Globus pallidus (tissue), 1 donor: ENCODE measurements around the gene GAS6.
"Not testable (repeated sequence)": the region's sequence is repeated elsewhere in the genome, so short reads cannot be mapped to it uniquely, and the experiment has no call there.

Experiments
- DNase-seq: peaks from one replicate; pipeline ENCODE4 v3.0.0-alpha.2; 2015; ENCODE audit warnings: low spot score

Gene GAS6

DNA sequence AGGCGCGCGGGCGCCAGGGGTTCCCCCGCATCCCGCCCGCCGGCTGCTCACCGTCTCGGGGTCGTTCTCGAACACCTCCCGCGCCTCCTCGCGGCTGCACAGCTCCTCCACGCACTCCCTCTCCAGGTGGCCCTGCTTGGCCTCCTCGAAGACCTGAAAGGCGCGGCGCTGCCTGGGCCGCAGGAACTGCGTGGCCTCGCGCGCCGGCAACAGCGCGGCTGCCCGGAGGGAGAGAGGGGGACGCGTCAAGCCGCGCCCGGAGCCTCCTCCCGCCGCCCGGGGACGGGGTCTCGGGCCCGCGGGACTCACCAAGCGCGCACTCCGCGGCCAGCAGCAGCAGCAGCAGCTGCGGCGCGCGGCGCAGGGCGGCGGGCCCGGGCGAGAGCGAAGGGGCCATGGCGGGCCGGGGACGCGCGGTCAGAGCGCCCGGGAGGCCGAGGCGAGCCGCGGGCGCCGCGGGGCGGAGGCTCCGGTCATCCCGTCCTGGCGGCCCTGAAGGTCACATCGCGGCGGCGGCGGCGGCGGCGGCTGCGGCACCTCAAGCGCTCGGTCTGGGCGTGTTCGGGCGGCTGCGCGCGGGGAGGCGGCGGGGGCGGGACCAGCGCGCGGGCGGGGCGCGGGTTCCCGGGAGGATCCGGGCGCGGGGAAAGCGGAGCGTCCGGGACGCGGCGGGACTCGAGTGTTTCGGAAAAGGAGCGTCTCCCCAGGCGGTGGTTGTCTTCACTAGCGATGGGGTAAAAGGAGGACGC lies at the start of gene GAS6:
TSS of gene GAS6 (minus strand) at position 553 of the 749 bp plus-strand sequence. CDS start at position 397, 156 bp downstream.
- no peak for DNase-seq

DNA sequence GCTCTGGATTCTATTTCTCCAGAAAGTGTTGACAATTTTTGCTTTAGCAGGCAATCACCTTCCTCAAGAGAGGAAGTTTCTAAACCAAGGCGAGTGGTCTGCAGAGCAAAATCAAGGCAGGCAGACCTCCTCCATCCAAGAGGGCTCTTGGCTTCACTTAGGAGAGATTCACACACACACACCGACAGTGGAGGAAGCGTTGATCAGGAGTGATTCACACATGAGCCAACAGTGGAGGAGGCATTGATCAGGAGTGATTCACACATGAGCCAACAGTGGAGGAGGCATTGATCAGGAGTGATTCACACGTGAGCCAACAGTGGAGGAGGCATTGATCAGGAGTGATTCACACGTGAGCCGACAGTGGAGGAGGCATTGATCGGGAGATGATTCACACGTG lies 49.5 kb upstream of the GAS6 start:
- DNase-seq: not testable (repeated sequence)

DNA sequence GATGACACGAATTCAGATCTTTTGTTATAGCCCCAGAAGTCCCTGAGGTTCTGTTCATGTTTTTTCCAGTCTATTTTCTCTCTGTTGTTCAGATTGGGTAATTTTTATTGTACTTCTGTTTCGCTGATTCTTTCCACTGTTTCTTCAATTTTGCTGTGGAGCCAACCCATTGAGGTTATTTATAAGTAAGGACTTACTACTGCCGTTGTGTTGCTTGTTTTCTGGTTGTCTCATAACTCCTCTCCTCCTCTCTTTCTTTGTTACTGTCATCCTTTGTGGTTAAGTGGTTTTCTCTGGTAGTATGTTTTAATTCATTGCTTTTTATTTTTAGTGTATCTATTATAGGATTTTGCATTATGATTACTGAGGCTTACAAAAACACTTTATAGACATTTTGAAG lies 48.7 kb upstream of the GAS6 start:
- DNase-seq: no peak

DNA sequence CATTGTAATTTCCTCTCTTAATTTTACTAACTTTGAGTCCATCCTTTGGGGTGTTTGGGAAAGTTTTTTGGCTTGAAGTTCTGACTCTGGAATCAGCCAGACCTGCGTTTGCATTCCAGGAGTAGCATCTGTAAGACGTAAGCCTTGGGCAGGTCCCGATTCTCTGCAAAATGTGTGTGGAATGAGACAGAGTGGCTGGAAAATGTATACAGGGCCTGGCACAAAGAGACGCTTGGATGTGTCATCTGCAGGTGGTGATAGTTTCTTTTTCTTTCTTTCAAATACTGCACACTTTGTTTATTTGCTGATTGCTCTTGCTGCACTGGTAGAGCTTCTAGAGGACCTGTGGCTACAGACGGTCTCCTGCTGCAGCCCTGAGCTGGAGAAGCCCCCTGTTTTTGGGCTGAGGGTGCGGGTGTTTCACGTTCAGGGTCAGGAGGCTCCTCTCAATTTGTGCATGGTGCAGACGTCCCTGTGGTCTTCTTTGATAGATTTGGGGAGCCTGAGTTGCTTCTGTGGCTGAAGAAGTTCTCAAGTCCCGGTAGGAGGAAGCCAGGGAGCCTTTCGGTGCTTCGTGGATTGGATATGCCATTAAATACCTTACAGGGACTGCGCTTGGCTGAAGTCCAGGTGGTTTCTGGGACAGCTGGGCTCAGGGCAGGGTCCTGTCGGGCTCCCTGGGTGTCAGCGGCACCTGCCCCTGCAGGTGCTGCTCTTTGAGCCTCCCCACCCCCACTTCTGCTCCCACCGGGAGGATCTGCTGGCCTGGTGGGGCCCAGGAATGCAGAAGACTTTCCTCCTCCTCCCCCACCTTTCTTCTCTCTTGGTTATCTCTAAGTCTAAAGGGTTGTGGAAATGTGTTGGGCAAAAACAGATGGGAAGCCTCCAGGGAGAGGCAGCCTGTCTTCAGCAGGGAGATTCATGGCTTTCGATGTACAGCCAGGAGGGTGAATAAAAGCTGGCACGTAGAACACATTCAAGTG lies 44.0 kb upstream of the GAS6 start:
- no peak for DNase-seq

DNA sequence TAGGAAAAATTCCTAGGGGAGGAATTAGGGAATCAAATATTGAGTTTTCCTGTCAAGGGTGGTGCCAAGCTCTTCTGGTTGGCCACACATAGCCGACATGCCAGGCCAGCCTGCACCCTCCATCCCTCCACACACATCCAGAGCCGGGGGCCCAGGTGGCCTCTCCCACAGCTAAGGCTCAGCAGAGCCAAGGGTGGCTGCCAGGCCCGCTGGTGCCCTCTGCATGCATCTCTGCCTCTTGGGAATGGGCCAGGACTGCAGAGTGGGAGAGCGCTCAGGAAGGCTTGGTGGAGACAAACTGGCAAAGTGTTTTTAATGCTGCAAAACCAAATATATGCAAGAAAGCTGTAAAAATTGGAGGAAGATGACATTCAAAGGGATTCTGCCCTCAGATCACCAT lies 42.7 kb upstream of the GAS6 start:
- DNase-seq: no peak

DNA sequence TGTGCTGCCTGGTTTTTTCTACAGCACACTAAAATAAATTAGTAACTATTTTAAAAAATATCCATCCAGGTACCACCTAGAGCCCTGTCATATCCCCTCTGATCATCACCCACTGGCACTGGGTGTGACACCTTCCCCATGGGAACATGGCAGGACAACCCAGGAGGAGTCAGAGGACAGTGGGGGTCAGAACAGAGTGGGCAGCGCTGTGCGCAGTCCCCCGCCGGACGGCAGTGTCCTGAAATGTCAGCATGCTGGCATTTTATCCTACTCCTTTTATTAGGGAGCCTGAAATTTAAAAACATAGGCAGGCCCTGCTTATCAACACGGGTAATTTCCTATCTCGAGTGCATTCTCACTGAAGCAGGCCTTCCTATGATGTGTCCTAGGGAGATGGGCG lies 42.1 kb upstream of the GAS6 start:
- DNase-seq: no peak

DNA sequence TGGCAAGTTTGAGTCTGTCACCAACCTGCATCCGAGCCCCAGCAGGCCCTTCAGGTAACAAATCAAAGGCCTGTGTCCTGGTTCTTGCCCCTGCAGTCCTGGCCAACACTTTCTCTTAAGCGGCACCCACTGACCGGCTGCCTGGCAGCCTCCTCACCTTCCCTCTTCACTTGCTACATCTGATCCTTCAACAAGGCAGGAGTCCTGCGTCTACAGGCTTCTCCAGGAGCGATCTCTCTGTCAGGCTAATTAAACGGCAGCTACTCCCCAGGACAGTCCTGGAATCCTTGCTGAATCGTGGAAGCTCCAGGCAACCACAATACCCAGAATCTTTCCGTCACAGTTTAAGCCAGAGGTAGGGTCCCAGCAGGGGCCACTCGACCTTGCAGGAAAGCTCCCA lies 41.1 kb upstream of the GAS6 start:
- no peak for DNase-seq

DNA sequence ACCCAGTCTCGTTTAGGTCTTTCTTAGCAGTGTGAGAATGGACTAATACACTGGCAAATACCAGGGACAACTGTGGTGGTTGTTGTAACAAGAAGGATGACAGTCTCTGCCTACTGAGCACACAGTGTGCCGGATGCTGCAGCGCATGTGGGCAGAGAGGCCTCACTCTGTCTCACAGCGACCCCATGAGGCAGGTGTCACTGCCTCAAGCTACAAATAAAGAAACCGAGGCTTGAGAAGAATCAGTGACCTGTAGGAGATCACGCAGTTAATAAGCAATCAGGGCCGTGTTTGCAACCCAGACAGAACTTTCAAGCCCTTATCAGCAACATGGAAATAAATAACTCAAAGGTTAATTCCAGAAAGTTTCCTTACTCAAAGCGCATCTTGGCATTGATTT lies 40.5 kb upstream of the GAS6 start:
- peak; percentile 58 for DNase-seq

DNA sequence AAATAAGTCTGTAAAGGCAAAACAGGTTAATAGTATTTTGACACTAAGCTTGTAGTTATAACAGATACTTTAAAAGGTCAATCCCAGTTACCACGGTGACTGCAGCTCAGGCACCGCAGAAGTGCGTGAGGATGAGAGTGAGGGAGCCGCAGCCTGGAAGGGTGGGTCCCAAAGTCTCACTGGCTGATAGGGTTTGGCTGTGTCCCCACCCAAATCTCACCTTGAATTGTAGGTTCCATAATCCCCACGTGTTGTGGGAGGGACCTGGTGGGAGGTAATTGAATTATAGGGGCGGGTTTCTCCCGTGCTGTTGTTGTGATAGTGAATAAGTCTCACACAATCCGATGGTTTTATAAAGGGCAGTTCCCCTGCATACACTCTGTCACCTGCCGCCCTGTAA lies 40.0 kb upstream of the GAS6 start:
- no peak for DNase-seq

DNA sequence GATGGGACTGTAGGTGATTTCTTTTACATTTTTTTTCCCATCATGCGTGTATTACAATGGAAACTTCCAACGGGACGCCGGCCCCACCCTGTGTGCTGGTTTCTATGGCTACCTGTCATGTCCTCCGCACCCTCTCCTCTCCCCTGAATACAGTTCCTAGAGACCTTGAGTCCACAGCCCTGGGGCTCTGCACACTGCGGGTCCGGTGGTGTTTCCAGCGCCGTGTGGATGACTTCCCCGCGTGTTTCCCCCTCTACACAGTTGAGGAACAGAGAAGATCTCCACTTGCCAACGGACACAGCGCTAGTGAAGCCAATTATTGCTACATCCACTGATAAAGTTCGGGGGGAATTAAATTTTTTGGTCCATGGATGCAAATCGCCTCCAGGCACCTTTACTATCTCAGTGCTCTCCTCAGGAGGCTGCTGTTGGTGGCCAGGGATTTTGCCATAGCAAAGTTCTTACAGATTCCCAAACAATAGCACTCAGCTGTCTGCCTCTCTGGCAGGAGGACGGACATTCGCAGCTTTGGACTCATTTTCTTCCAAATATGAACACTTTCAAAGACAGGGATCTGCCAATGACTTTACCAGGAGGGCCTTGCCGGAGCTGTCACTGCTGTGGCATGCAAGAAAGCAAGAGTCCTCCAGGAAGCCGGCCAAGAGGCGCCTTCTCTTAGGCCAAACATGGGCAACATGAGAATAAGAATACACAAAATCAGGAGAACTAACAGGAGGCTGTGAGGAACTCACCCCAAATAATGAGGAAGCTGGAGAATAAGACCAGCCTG lies 39.3 kb upstream of the GAS6 start:
- no peak for DNase-seq

DNA sequence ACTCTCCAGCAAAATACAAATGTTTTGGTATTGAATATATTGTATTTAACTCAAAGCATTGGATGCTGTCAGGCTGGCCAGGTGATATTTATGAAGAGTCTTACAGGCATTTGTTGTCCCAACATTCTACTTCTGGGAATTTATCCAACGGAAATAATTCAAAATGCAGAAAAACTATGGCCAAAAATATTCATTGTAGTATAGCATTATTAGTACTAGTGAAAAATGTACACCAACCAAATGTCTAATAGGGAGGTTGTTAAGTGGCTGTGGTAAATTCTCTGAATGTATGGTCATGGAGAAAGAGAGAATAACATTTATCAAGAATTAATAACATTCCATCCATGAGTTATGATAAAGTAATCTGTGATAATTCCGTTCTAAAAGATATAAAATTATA lies 38.6 kb upstream of the GAS6 start:
- DNase-seq: no peak

DNA sequence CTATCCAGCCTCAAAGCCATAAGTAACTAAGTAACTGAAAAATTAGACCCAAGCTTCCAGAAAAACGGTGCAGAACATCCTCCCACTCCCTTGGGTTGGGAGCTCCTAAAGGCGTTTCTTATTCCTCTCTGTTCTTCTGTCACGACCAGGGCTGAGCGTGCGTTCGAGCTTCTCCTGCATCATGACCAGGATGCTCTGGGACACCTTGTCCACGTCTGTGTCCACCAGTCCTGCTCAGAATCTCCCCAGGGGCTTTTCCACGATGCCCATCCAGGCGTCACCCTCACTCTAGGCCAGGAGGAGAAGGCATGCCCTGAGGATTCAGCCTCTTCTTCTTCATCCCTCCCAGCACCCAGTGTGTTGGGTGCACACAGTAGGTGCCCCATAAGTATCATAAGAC lies 37.8 kb upstream of the GAS6 start:
- no peak for DNase-seq

DNA sequence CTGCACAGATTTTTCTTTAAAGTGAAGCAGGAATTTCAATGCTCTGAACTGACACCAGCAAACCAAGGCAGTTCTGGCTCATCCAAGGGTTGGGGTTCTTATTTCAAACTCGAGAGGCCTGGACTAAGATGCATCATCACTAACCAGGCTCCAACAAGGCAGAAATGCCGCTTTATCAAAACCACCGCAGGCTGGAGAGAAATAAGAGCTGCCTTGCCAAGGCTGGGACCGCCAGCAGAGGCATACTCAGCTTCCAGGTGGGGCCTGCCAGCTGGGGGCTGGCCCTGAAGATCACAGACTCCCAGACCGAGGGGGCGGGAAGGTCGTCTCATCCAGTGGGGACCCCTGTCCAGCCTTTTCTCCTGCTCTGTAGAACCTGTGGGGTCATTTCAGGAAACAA lies 37.4 kb upstream of the GAS6 start:
- DNase-seq: no peak

DNA sequence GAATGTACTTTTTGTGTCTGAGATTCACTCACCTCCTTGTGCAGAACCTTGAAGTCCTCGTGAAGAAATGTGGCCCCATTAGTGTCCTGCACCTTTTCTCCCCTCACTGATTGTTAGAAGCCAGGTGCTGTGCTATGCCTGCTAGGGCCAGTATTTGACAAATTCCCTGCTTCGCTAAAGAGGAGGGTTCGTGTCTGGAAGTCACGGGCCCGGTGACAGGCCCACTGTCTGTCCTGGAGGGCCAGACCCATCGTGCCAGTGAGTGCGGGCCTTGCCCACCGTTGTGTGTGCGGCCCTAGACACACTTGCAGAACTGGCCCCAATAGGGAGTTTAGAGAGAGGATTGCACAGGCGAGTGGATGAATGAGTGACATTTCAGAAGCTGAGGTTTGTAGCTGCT lies 36.8 kb upstream of the GAS6 start:
- DNase-seq: no peak

DNA sequence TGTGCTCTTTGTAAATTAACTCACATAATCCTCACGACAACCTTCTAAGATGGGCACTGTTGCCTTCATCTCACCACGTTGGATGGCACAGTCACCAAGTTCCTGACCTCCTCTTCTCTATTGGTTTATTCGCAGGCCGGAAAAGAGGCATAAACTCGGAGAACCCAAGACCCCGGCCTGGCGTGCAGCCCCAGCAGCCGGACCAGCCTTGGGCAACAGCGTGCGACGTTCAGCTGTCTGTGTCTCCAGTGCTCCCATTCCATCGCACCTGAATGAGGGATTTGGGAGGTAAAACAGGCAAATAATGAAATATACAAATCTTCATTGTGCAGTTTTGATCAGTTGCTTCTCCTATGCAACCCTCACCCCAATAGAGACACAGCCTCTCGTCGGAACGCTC lies 34.5 kb upstream of the GAS6 start:
- DNase-seq: no peak

DNA sequence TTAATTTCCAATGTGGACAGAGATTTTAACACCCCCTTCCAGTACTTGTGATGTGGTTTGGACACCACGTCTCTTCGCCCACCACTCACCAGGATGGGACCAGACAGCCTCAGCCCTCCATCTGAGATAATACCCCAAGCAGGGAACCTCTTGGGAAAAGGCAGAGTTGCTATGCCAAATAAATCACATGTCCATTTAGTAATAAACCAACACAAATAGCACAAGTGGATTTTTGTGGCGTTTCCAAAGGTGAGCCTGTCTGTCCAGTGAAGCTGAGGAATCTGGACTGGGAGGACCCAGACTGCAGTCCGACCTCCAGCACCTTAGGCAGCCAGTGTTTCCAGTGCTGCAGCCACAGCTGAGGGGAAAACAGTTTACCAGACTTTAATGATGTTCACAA lies 34.1 kb upstream of the GAS6 start:
- DNase-seq: no peak

DNA sequence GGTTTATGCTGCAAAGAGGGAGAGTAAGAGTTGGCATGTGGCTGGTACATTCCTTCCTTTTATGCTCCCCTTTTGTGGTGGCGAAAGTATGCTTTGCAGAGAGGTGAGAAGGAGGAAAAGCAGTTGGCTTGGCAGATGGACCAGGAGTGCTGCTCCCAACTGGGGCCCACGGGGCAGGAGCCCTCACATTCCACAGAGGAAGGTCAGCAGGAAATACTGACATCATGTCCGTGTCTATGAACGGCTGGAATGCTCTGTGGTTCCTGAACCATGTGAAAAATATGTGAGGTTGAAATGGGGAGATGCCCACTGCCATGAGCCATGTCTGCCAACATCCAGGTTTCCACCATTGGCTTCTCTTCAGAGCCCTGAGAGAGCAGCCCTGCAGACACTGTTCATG lies 33.3 kb upstream of the GAS6 start:
- DNase-seq: no peak

DNA sequence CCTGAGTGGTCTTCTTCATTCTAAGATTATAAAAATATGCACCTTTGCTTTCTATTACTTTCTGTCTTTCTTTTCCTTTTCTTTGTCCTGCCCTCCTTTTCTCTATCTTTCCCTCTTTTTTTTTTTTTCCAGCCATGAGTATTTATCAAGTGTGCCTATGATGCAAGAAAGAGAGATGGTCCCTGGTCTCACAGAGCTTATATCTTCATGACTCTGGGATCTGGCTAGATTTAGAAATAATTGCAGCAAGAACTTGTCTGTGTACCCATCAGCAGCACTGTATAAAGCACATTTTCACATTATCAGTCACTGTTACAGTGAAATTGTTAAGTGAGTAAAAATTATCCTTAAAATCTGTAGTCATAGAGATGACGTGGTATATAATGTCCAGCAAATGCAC lies 31.6 kb upstream of the GAS6 start:
- DNase-seq: no peak

DNA sequence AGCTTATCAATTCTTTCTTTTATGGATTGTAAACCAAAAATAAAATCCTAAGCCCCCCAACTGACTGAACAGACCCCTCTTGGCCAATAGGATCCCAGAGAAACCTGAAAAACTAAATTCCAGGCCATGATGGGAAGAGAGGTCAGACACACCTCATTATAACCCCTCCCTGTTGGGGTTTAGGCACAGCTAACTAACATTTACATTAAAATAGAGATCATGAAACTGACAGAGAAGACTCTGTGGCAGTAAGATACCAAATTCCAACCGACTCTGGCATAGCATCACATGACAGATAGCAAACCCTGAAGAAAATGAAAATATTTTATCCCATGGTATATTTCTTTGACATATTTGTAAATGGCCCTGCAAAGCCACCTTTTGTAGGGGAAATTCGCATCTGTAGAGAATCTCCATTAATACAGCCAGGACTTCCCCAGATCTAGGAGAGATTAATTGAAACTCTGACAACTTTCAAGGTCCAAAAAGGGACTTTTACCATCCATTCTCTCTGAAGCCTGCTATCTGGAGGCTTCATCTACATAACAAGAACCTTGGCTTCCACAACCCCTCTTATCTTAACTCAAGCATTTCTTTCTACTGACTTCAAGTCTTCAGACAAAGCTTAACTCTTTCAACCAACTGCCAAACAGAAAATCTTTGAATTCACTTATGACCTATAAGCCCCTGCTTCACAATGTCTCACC lies 27.1 kb upstream of the GAS6 start:
- DNase-seq: no peak

DNA sequence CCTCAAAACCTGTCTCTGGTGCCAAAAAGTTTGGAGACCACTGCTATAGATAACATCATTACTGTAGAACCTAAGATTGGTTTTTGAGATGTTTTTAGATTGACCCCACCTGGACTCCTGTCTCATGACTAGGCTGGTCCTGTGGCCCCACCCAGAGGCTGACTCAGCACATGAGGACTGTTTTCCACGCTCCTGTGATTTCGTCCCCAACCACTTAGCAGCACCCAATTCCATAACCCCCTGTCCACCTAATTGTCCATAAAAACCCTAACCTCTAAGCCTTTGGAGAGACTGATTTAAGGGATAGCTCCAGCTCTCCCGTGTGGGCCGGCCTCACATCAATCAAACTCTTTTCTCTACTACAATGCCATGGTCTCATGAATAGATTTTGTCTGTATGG lies 25.6 kb upstream of the GAS6 start:
- no peak for DNase-seq

DNA sequence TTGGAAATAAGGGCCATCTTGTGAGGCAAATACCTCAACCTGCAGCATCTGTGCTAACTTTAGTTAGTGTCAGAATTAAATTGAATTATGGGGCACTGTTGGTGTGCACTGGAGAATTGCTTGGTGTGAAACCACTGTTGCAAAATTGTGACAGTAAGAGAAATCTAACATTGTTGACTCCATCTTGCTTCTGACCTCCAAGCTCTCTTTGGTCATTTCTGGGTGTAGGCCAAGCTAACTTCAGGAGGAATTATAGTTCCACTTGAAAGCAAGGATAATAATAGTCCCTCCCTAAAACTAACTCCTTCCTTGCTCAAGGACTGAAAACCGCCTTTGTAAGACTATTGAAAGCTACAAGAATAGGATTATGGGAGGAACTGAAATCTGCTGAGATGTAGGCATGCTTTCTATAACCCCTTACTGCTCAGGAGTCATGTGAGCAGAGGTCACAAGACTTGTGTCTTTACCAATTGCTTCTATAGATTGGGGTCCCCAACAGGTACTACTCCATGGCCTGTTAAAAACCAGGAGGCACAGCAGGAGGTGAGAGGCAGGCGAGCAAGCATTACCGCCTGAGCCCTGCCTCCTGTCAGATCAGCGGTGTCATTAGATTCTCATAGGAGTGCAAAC lies 24.9 kb upstream of the GAS6 start:
- no peak for DNase-seq
